Measurements from ENCODE around the gene PRPSAP1.
A peak's percentile ranks its signal among the peaks of the same experiment; 100 is the strongest.

Gene PRPSAP1

GRCh38 chr17:76265624-76266243 is 88.0 kb downstream of the PRPSAP1 start:
- DNase-seq (ENCODE audit: low read depth), result no peak

- peak; percentile 100 for DNase-seq (ENCODE audit: low read depth)
Measured at GRCh38 chr17:76264755-76265623, 88.7 kb downstream of the PRPSAP1 start, which contains the start of gene UBALD2. UBALD2 (plus strand) TSS chr17:76265348; CDS start chr17:76265506, 158 bp downstream.

GRCh38 chr17:76264425-76264754 is 89.3 kb downstream of the PRPSAP1 start:
- no peak for DNase-seq (ENCODE audit: low read depth)

- DNase-seq (ENCODE audit: low read depth), result no peak
Measured at GRCh38 chr17:76263896-76264295, 89.8 kb downstream of the PRPSAP1 start.

- DNase-seq (ENCODE audit: low read depth), result no peak
Measured at GRCh38 chr17:76262732-76263344, 90.9 kb downstream of the PRPSAP1 start.

- no peak for DNase-seq (ENCODE audit: low read depth)
Measured at GRCh38 chr17:76261421-76262215, 92.1 kb downstream of the PRPSAP1 start.

GRCh38 chr17:76260669-76261068 is 93.0 kb downstream of the PRPSAP1 start:
- DNase-seq (ENCODE audit: low read depth), result no peak

- DNase-seq (ENCODE audit: low read depth), result no peak
Measured at GRCh38 chr17:76260220-76260619, 93.5 kb downstream of the PRPSAP1 start.

All from amniotic epithelial cell (primary cell).